Epithelial cell of prostate (primary cell): Measurements from ENCODE around the gene PTRH2.
"Not testable (repeated sequence)": the region's sequence is repeated elsewhere in the genome, so short reads cannot be mapped to it uniquely, and the experiment has no call there.

Experiments
- DNase-seq: peaks from one replicate; pipeline ENCODE4 v3.0.0-alpha.2; 2011; ENCODE audit warnings: low read depth, low spot score
- H3K27ac ChIP-seq: fragments of 450-650 bp; 2 replicates; pipeline ENCODE4 v1.5.1; 2017; ENCODE audit warnings: mild to moderate bottlenecking

The PTRH2 gene

GRCh38 chr17:59676716-59677115 lies 30.5 kb downstream of the PTRH2 start:
- no peak overlapping the region for H3K27ac ChIP-seq
- DNase-seq: no peak

DNA sequence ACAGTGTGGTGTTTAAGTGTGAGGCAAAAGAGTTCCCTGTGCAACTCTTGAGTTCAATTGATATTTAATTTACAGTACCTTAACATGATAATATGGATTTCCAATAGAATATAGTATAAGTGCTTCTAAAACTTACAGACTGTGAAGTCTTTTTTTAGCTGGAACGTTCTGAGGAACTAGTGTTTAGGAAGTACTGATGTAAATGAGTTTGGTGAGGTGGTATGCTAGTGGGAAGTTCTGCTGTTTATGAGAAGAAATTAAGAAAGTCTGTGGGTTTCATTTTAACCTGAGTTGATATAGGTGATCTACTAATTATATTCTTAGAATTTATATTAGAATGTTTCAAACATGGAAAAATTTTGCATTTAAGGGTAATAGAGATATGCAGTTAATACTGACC lies 32.0 kb downstream of the PTRH2 start:
- no peak for DNase-seq
- H3K27ac ChIP-seq: peak overlapping the region; percentile 35

- H3K27ac ChIP-seq: peak overlapping the region; percentile 62
- no peak for DNase-seq
Observed at GRCh38 chr17:59671386-59671785, 35.8 kb downstream of the PTRH2 start.

DNA sequence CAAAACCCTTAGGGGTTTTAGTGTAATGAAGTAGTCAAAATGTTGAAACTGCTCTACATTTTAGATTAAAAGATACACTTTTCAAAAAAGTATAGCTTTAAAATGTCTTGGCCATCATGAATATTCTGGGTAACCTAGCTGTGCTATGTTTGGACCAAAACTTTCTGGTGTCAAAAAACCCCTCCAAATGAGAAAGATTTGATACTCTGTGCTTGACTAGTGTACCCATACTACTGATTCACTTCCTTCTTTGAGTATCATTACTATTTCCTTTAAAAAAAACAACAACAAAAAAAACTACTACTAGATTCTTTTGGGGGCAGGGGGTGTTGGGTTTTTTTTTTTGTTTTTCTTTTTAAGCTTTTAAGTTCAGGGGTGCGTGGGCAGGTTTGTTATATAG lies 37.3 kb downstream of the PTRH2 start:
- DNase-seq: no peak
- H3K27ac ChIP-seq: peak overlapping the region; percentile 62

DNA sequence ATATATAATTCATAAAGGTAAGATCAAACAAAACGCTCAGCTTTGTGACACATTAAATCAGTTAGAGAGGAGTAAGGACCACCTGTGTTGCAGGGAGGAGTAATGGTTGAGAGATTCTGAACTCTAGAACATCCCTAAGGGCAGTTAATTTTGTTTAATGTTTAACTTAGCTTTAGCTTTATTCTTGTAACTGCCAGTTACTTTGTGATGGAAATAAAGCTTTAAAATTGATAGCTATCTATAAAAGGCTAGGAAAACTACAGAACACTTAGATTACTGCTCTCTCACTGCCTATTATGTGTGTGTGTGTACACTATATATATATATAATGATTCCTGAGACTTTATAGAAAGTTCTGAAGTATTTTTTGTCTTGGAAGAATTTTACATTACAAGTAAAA lies 37.8 kb downstream of the PTRH2 start:
- peak overlapping the region; percentile 62 for H3K27ac ChIP-seq

GRCh38 chr17:59668816-59669215 lies 38.4 kb downstream of the PTRH2 start:
- H3K27ac ChIP-seq: peak overlapping the region; percentile 62
- no peak for DNase-seq

More for the DNA sequence above, 37.8 kb downstream of the PTRH2 start:
- no peak for DNase-seq

DNA sequence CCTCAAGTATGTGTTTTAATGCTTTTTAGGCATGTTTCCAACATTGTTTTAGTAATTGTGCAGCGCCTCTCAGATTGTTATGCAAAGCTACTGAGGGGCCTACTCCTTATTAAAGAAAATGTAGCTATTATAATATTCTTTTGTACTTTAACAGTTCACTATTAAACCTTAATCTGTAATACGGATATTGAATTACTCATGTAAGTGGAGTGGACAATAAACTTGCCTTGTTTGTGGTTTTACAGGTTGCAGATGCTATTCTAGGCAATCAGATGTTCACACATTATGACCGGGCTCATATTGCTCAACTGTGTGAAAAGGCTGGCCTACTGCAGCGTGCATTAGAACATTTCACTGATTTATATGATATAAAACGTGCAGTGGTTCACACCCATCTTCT lies 41.0 kb downstream of the PTRH2 start:
- DNase-seq: no peak

GRCh38 chr17:59656624-59657023 lies 50.6 kb downstream of the PTRH2 start:
- not testable (repeated sequence) for H3K27ac ChIP-seq, DNase-seq

More for the DNA sequence above, 41.0 kb downstream of the PTRH2 start:
- H3K27ac ChIP-seq: peak overlapping the region; percentile 62

DNA sequence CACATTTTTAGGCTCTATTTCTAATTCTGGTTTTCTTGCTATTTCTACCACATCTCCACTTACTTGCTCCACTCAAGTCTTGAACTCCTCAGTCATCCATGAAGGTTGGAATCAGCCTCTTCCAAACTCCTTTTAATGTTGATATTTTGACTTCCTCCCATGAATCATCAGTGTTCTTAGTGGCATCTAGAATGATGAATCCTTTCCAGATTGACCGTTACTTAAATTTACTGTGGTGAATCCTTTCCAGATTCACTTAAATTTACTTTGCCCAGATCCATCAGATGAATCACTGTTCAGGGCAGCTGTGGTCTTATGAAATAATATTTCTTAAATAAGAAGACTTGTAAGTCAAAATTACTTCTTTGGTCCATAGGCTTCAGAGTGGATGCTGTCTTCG lies 55.1 kb downstream of the PTRH2 start:
- no peak for DNase-seq

GRCh38 chr17:59651346-59651745 lies 55.9 kb downstream of the PTRH2 start:
- no peak for DNase-seq
- H3K27ac ChIP-seq: no peak overlapping the region

More for the DNA sequence above, 55.1 kb downstream of the PTRH2 start:
- no peak overlapping the region for H3K27ac ChIP-seq

DNA sequence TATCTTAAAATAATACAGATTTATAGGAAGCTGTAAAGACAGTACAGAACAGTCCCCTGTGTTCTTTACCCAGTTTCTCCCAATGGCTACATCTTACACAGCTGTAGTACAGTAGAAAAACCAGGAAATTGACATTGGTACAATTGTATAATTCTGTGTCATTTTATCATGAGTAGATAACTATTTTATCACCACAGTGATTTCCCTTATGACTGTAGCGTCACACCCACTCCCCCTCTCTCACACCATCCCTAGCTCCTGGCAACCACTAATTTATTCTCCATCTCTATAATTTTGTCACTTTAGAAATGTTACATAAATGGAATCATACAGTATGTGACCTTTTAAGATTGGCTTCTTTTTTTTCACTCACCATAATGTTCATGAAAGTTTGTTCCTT lies 56.6 kb downstream of the PTRH2 start:
- no peak for DNase-seq

DNA sequence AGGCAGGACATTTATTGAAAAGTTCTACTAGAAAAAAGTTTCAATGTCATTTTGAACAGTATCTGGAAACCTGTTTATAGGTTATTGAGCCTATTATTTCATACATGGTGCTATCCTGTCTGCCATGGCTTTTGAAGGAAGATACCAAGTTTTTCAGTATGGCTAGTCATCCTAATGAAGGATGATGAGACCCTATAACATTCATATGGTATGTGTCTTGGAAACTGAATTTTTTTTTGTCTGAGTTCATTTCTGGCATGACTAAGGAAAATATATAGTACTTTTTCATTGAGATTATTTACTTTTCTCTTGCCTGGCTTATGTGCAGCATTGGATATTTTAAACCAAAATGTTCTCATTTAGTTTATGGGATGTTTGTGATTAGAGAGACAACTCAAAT lies 57.3 kb downstream of the PTRH2 start:
- no peak for DNase-seq
- no peak overlapping the region for H3K27ac ChIP-seq

More for the DNA sequence above, 56.6 kb downstream of the PTRH2 start:
- no peak overlapping the region for H3K27ac ChIP-seq
